Loucy (cell line): ENCODE data around the gene AGO3.

Source experiments
- H2AFZ ChIP-seq: fragments of 200-600 bp; sonication (generic); 2 replicates; pipeline ENCODE4 v1.6.0; 2016; ENCODE audit warnings: antibody characterized with exemption, mild to moderate bottlenecking, low read length, moderate library complexity
- H3F3A ChIP-seq: fragments of 200-600 bp; 2 replicates; pipeline ENCODE4 v1.6.0; 2016; ENCODE audit warnings: antibody characterized with exemption, low read depth, mild to moderate bottlenecking
- H3K27me3 ChIP-seq: fragments of 200-600 bp; sonication (generic); 2 replicates; pipeline ENCODE4 v1.6.1; 2014; ENCODE audit warnings: low read length, mild to moderate bottlenecking; ENCODE audit not compliant: insufficient read depth, poor library complexity, severe bottlenecking
- H3K36me3 ChIP-seq: fragments of 200-600 bp; sonication (generic); 2 replicates; pipeline ENCODE4 v1.6.1; 2016; ENCODE audit warnings: low read length; ENCODE audit not compliant: insufficient read depth
- H3K4me1 ChIP-seq: fragments of 200-600 bp; sonication (generic); 2 replicates; pipeline ENCODE4 v1.5.1; 2014; ENCODE audit warnings: low read length, mild to moderate bottlenecking; ENCODE audit not compliant: insufficient read depth, poor library complexity, severe bottlenecking
- H3K4me2 ChIP-seq: fragments of 200-600 bp; sonication (generic); 2 replicates; pipeline ENCODE4 v1.6.0; 2014; ENCODE audit warnings: antibody characterized with exemption, low read length, low read depth, mild to moderate bottlenecking; ENCODE audit not compliant: poor library complexity, severe bottlenecking
- H3K4me3 ChIP-seq: fragments of 200-600 bp; sonication (generic); 2 replicates; pipeline ENCODE4 v1.5.1; 2014; ENCODE audit warnings: low read length, mild to moderate bottlenecking, mixed read lengths; ENCODE audit not compliant: poor library complexity, severe bottlenecking
- H3K79me2 ChIP-seq: fragments of 200-600 bp; sonication (generic); 2 replicates; pipeline ENCODE4 v1.6.1; 2014; ENCODE audit warnings: low read length; ENCODE audit not compliant: insufficient read depth
- H3K9ac ChIP-seq: fragments of 200-600 bp; sonication (generic); 2 replicates; pipeline ENCODE4 v1.6.0; 2014; ENCODE audit warnings: mild to moderate bottlenecking, low read depth, low read length, moderate library complexity; ENCODE audit not compliant: poor library complexity, severe bottlenecking
- H3K9me2 ChIP-seq: fragments of 200-600 bp; sonication (generic); replicated peaks from 2 replicates; pipeline ENCODE4 v1.6.1; 2016; ENCODE audit warnings: low read depth, low read length, mixed read lengths
- H3K9me3 ChIP-seq: fragments of 200-600 bp; sonication (generic); 2 replicates; pipeline ENCODE4 v1.6.1; 2014; ENCODE audit warnings: mild to moderate bottlenecking, antibody characterized with exemption, low read length, low read depth; ENCODE audit not compliant: insufficient read depth
- H4K20me1 ChIP-seq: fragments of 200-600 bp; sonication (generic); 2 replicates; pipeline ENCODE4 v1.6.0; 2014; ENCODE audit warnings: antibody characterized with exemption, low read length, mild to moderate bottlenecking; ENCODE audit not compliant: insufficient read depth, poor library complexity, severe bottlenecking
- CTCF ChIP-seq: fragments of 200-600 bp; sonication (generic); conservative IDR thresholded peaks from 2 replicates; pipeline ENCODE4 v1.5.1; 2014; ENCODE audit warnings: mild to moderate bottlenecking, antibody characterized with exemption, low read length
- EZH2phosphoT487 ChIP-seq: fragments of 200-600 bp; IDR thresholded peaks from 2 replicates; pipeline ENCODE4 v1.6.1; 2018; ENCODE audit warnings: antibody characterized with exemption, mild to moderate bottlenecking, moderate library complexity, borderline replicate concordance

The AGO3 gene

GRCh38 chr1:36035154-36035553 lies 104.2 kb downstream of the AGO3 start:
- Histone ChIP-seq H3K4me2 (no peak overlapping the region), H3K9me2 (no peaks in the 10 kb centered on the region)

GRCh38 chr1:36040238-36040637 lies 109.3 kb downstream of the AGO3 start:
- no peak overlapping the region for H2AFZ ChIP-seq
- no peaks in the 10 kb centered on the region for H4K20me1 ChIP-seq
- no peaks in the 10 kb centered on the region for H3F3A ChIP-seq
- no peak overlapping the region for H3K9ac ChIP-seq
- peaks cover 44% of the 10 kb centered on the region; the same call in 1 of the 2 replicates for H3K36me3 ChIP-seq
- H3K9me2 ChIP-seq = no peaks in the 10 kb centered on the region
- no peak overlapping the region for H3K4me3 ChIP-seq
- no peaks in the 10 kb centered on the region for H3K4me1 ChIP-seq
- H3K9me3 ChIP-seq = no peaks in the 10 kb centered on the region
- H3K79me2 ChIP-seq = no peaks in the 10 kb centered on the region
- no peaks in the 10 kb centered on the region for H3K27me3 ChIP-seq
- H3K4me2 ChIP-seq = no peak overlapping the region
- TF ChIP-seq CTCF (no peak), EZH2phosphoT487 (no peak)

More at GRCh38 chr1:36035154-36035553, 104.2 kb downstream of the AGO3 start:
- Histone ChIP-seq H3K9ac (no peak overlapping the region), H3K9me3 (no peaks in the 10 kb centered on the region), H3K79me2 (no peaks in the 10 kb centered on the region), H4K20me1 (no peaks in the 10 kb centered on the region), H3K4me3 (no peak overlapping the region), H2AFZ (no peak overlapping the region), H3K4me1 (no peaks in the 10 kb centered on the region), H3K27me3 (no peaks in the 10 kb centered on the region), H3F3A (no peaks in the 10 kb centered on the region), H3K36me3 (peaks cover 31% of the 10 kb centered on the region)
- TF ChIP-seq CTCF (no peak), EZH2phosphoT487 (no peak)

GRCh38 chr1:36051821-36052220 lies 120.9 kb downstream of the AGO3 start:
- H3K36me3 ChIP-seq = peaks cover 16% of the 10 kb centered on the region
- no peaks in the 10 kb centered on the region for H3K9me3 ChIP-seq
- H3K4me3 ChIP-seq = no peak overlapping the region
- TF ChIP-seq CTCF (no peak), EZH2phosphoT487 (no peak)
- H2AFZ ChIP-seq = no peak overlapping the region
- no peaks in the 10 kb centered on the region for H3K4me1 ChIP-seq
- H3K9me2 ChIP-seq = no peaks in the 10 kb centered on the region
- H3K79me2 ChIP-seq = no peaks in the 10 kb centered on the region
- no peak overlapping the region for H3K4me2 ChIP-seq
- H4K20me1 ChIP-seq = no peaks in the 10 kb centered on the region
- H3K27me3 ChIP-seq = no peaks in the 10 kb centered on the region
- no peaks in the 10 kb centered on the region for H3F3A ChIP-seq
- H3K9ac ChIP-seq = no peak overlapping the region
